Cardiac fibroblast (primary cell): ENCODE measurements around the gene FABP7.

ENCODE experiments used
- DNase-seq, 2 donors: peaks; one replicate each; pipeline versions ENCODE4 v3.0.0 to v3.0.0-alpha.2; 2010; ENCODE audit warnings: low read depth in 2 of 2
- H3K4me3 ChIP-seq, 2 donors: replicated peaks in 1 of 2; 1 replicate in 1 of 2; 2 replicates in 1 of 2; pipeline ENCODE4 v1.5.1; 2011; ENCODE audit warnings: low read depth in 2 of 2, low read length in 2 of 2, mild to moderate bottlenecking in 2 of 2, moderate library complexity in 1 of 2
- CTCF ChIP-seq: IDR thresholded peaks from one replicate; pipeline ENCODE4 v1.5.1; 2011; ENCODE audit warnings: low read depth, mild to moderate bottlenecking, low read length, inconsistent platforms

FABP7 gene

GRCh38 chr6:122754191-122754731, 25.3 kb upstream of the FABP7 start:
- TF ChIP-seq CTCF = no peak
- DNase-seq = no peak

GRCh38 chr6:122755901-122756300, 23.6 kb upstream of the FABP7 start:
- TF ChIP-seq CTCF = no peak
- H3K4me3 ChIP-seq = no peak overlapping the region
- no peak for DNase-seq

More at GRCh38 chr6:122754191-122754731, 25.3 kb upstream of the FABP7 start:
- H3K4me3 ChIP-seq = no peak overlapping the region

- no peak for DNase-seq
- TF ChIP-seq CTCF = no peak
- no peak overlapping the region for H3K4me3 ChIP-seq
These were observed 20.6 kb upstream of the FABP7 start for GRCh38 chr6:122758927-122759334.

- TF ChIP-seq CTCF = no peak
- DNase-seq = no peak
- no peak overlapping the region for H3K4me3 ChIP-seq
These were observed 19.2 kb upstream of the FABP7 start for GRCh38 chr6:122760330-122760729.

- no peak overlapping the region for H3K4me3 ChIP-seq
- no peak for DNase-seq
- no peak for TF ChIP-seq CTCF
These were observed 13.3 kb upstream of the FABP7 start for GRCh38 chr6:122766256-122766655.

- no peak for DNase-seq
- no peak for TF ChIP-seq CTCF
- no peak overlapping the region for H3K4me3 ChIP-seq
These were observed 8.5 kb upstream of the FABP7 start for GRCh38 chr6:122770835-122771601.
